HG03354 (cell line): ENCODE data around the gene CASP8.
"Not testable (repeated sequence)": the region's sequence is repeated elsewhere in the genome, so short reads cannot be mapped to it uniquely, and the experiment has no call there.

Experiments used
- ATAC-seq: cut with Tn5 transposase; IDR thresholded peaks from one replicate; pipeline ENCODE4 v1.9.1; 2021; ENCODE audit warnings: mild to moderate bottlenecking; ENCODE audit not compliant: unreplicated experiment, poor library complexity, severe bottlenecking

Gene CASP8

GRCh38 chr2:201266629-201267028, 6.3 kb downstream of the CASP8 start:
- no peak for ATAC-seq

GRCh38 chr2:201267278-201268030, 7.1 kb downstream of the CASP8 start:
- no peak for ATAC-seq

DNA sequence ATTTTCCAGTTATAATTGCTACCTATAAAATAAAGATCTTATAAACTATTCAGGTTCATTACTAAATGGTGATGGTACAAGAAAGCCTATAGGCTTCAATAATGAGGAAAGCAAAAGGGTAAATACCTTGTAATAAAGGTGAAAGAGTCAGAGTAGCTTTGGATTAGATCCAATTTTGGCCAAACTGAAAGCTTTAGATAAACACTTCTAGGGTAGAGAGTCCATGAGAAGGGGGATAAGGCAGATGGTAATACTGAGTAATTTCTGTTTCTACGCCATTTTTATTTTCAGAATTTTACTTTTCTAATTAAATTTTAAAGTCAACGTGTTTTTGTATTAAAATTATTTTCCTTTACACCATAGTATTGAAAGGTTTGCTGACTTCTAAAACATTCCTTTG, 9.4 kb downstream of the CASP8 start:
- ATAC-seq, result no peak

DNA sequence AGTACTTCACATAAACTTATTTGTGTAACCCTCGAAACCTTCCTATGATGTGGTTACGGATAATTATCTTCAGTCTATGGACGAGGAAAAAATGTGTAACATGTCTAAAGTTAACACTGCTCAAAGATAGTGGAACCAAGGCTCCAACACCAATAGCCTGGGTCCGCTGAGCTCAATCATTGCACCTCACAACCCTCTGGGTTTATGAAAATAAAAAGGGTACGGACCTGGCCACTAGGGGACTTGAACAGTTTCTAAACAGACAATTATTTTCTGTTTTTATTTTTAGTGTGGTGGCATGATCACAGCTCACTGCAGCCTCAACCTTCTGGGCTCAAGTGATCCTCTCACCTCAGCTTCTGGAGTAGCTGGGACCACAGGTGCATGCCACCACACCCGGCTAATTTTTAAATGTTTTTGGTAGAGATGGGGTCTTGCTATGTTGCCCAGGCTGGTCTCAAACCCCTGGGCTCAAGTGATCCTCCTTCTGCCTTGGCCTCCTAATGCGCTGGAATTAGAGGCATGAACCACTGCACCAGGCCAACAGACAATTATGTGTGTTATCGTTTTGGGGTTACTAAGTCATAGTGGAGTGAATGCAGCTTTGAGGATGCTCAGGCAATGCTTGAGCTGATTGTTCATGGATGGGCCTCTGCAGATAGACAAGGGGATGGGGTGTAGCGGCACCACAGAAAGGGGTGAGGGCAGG, 10.1 kb downstream of the CASP8 start:
- ATAC-seq, result no peak

DNA sequence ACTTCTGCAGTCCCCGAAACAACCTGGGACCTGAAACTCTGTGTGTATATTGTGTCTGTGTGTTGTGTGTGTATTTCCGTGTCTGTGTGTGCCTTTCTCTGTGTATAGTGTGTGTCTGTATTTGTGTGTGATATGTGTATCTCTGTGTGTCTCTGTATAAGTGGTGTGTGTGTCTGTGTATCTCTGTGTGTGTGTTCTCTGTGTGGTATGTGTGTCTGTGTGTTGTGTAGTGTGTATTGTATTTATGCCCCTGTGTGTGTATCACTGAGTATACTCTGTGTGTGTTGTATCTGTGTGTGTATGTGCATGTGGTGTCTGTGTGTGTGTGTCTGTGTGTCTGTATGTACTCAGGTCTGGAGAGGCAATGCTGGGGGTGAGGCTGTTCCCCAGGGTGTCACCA, 11.6 kb downstream of the CASP8 start:
- no peak for ATAC-seq

DNA sequence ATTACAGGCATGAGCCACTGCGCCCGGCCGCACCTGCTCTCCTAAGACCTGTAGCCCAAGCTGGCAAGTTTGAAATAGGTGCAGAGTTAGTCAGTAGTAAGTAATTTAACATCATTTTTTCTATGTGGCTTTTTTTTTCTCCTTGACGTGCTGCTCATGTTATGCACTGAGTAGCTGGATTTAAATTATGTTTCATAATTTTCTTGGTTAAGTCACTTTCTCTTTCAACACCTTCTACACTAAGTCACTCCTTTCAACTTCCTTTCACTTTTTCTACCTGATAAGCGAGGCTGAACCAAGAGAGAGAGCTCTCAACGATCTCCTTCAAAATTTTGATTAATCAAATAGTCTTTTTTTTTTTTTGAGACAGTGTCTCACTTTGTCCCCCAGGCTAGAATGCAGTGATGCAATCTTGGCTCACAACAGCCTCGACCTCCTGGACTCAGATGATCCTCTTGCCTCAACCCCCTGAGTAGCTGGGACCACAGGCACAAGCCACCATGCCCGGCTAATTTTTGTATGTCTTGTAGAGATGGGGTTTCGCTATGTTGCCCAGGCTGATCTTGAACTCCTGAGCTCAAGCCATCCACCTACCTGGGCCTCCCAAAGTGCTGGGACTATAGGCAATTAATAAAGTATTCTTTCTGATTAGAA, 13.1 kb downstream of the CASP8 start:
- no peak for ATAC-seq

- ATAC-seq, result no peak
Measured at GRCh38 chr2:201275069-201275468, 14.7 kb downstream of the CASP8 start.

- ATAC-seq, result no peak
Measured at GRCh38 chr2:201275990-201276389, 15.7 kb downstream of the CASP8 start.

DNA sequence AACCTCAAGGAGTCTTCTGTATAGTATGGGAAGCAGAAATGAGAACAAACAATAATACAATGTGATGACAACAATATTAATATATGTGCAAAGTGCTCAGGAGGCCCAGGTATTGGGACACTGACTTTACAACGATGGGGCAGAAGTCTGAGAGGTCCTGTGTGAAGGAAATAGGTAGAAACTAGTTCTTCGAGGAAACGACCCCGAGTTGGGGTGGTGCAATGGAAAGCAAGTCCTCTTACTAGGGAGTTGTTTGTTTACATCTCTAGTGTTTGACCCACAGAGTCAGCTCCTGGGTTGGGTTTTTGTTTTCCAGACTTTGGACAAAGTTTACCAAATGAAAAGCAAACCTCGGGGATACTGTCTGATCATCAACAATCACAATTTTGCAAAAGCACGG, 16.2 kb downstream of the CASP8 start:
- no peak for ATAC-seq

- ATAC-seq, result no peak
Measured at GRCh38 chr2:201279079-201279478, 18.7 kb downstream of the CASP8 start.

GRCh38 chr2:201280191-201281040, 20.1 kb downstream of the CASP8 start:
- ATAC-seq, result no peak

GRCh38 chr2:201285499-201285898, 25.2 kb downstream of the CASP8 start:
- ATAC-seq, result no peak

- ATAC-seq, result not testable (repeated sequence)
Measured at GRCh38 chr2:201290457-201291148, 30.3 kb downstream of the CASP8 start.

DNA sequence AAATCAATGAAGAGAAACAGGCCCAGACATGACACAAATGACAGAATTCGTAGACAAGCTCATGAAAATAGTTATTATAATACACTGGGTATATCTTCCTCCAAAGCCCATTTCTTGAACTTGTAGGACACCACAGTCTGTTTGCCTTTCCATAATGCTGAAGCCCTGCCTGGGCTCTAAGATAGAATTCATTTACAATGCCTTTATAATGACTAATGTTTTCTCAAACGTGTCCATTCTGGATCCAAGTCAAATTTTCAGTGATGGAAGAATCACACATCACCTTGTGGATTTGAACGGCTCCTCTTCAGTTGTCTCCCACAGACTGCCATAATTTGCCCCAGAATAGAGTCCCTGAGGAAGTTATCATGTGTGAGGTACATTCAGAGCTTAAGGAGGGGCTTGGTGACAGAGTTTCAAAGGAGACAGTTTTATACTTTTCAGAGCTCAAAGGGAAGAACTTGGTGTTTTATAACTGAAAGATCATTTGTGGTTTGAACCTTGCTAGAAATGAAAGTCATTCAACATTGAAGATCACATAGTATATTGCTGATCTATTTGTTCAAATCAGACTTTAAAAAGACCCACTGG, 38.2 kb downstream of the CASP8 start:
- ATAC-seq, result no peak

GRCh38 chr2:201299929-201300328, 39.6 kb downstream of the CASP8 start:
- ATAC-seq, result not testable (repeated sequence)

DNA sequence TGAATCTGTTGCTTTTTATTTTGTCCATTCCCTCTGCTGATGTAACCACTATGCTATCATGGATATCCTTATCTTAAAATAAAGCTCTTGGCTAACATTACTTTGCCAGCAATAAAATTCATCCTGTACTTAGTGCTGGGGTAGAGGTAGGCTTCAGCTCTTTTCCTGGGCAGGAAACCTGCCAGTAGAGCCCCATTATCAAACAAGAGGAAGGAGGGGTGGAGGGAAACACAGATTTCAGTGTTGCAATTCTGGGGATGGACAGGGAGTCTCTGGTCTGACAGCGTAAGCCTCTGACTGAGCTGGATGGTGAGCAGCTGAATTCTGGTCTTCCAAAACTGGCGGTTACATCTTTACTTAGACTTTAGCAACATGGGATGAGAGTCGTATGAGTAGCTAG, 47.5 kb downstream of the CASP8 start:
- ATAC-seq, result no peak

GRCh38 chr2:201308914-201309313, 48.6 kb downstream of the CASP8 start:
- ATAC-seq, result no peak

GRCh38 chr2:201313362-201313761, 53.0 kb downstream of the CASP8 start:
- no peak for ATAC-seq

DNA sequence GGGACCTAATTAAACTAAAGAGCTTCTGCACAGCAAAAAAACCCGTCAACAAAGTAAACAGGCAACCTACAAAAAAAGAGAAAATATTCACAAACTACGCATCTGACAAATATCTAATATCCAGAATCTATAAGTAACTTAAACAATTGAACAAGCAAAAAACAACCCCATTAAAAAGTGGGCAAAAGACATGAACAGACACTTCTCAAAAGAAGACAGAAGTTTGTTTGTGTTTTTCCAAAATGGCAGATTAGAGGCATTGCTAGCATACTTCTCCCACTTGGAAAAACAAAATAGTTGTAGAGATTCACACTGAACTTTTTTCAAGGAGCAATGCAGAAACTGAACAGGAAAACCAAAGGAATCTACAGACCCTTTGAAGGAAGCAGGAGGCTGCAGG, 59.2 kb downstream of the CASP8 start:
- no peak for ATAC-seq
